ENCODE data around the gene ZCCHC8. TPM values are rescaled to one million over a fixed set of nuclear protein-coding genes. Genes with fewer than 3 reads are reported as not detected.

The ZCCHC8 gene
- polyA plus RNA-seq, 1 donor from 2014 or later = 38.3 TPM

- H3K36me3 ChIP-seq (ENCODE audit: insufficient read depth, low read length) = peaks cover 18% of the 10 kb centered on the region
- no peaks in the 10 kb centered on the region for H3F3A ChIP-seq (ENCODE audit: insufficient read depth, low read length, poor library complexity, severe bottlenecking)
- no peak overlapping the region for H3K9ac ChIP-seq (ENCODE audit: low read length)
- H3K9me2 ChIP-seq (ENCODE audit: insufficient read depth, low read length) = no peaks in the 10 kb centered on the region
- H3K79me2 ChIP-seq (replicated peaks; ENCODE audit: insufficient read depth, low read length) = peaks cover 46% of the 10 kb centered on the region
- no peak overlapping the region for H2AFZ ChIP-seq (ENCODE audit: low read depth, low read length)
- no peaks in the 10 kb centered on the region for H3K27me3 ChIP-seq (ENCODE audit: insufficient read depth, low read depth, low read length)
- no peaks in the 10 kb centered on the region for H3K9me3 ChIP-seq (ENCODE audit: low read length)
- peaks cover 11% of the 10 kb centered on the region for H4K20me1 ChIP-seq (ENCODE audit: insufficient read depth)
- H3K4me3 ChIP-seq (ENCODE audit: low read length) = no peak overlapping the region
- no peak overlapping the region for H3K4me2 ChIP-seq (ENCODE audit: low read length)
- no peak overlapping the region for H3K27ac ChIP-seq (ENCODE audit: low read length)
- TF ChIP-seq MXI1 (conservative IDR thresholded peaks at IDR 0.05; ENCODE audit: poor library complexity, severe bottlenecking) (no peak), CTCF (IDR thresholded peaks at IDR 0.05; ENCODE audit: poor library complexity, severe bottlenecking) (no peak), REST (IDR thresholded peaks at IDR 0.05; ENCODE audit: borderline replicate concordance) (no peak), SMC3 (conservative IDR thresholded peaks at IDR 0.05; ENCODE audit: poor library complexity) (no peak), EZH2 (IDR thresholded peaks at IDR 0.05; ENCODE audit: borderline replicate concordance, insufficient read depth, low read length, poor library complexity, severe bottlenecking) (no peak), POLR2AphosphoS5 (IDR thresholded peaks at IDR 0.05) (no peak), EP300 (conservative IDR thresholded peaks at IDR 0.05; ENCODE audit: poor library complexity, severe bottlenecking) (no peak), TAF1 (IDR thresholded peaks at IDR 0.05; ENCODE audit: low read depth) (no peak), RAD21 (conservative IDR thresholded peaks at IDR 0.05) (no peak)
These were observed 18.2 kb upstream of the ZCCHC8 start for GRCh38 chr12:122518908-122519307.

- Histone ChIP-seq H3K9me3 (ENCODE audit: low read length) (no peaks in the 10 kb centered on the region), H3K9me2 (ENCODE audit: insufficient read depth, low read length) (no peaks in the 10 kb centered on the region), H3K4me2 (ENCODE audit: low read length) (no peak overlapping the region), H2AFZ (ENCODE audit: low read depth, low read length) (no peak overlapping the region), H3F3A (ENCODE audit: insufficient read depth, low read length, poor library complexity, severe bottlenecking) (no peaks in the 10 kb centered on the region), H3K79me2 (replicated peaks; ENCODE audit: insufficient read depth, low read length) (peaks cover 35% of the 10 kb centered on the region), H3K27ac (ENCODE audit: low read length) (no peak overlapping the region), H3K4me3 (ENCODE audit: low read length) (no peak overlapping the region), H3K27me3 (ENCODE audit: insufficient read depth, low read depth, low read length) (no peaks in the 10 kb centered on the region), H3K9ac (ENCODE audit: low read length) (no peak overlapping the region), H3K36me3 (ENCODE audit: insufficient read depth, low read length) (peaks cover 23% of the 10 kb centered on the region), H4K20me1 (ENCODE audit: insufficient read depth) (peaks cover 9% of the 10 kb centered on the region)
- TF ChIP-seq TAF1 (IDR thresholded peaks at IDR 0.05; ENCODE audit: low read depth) = no peak
- TF ChIP-seq EP300 (conservative IDR thresholded peaks at IDR 0.05; ENCODE audit: poor library complexity, severe bottlenecking) = no peak
- TF ChIP-seq CTCF (IDR thresholded peaks at IDR 0.05; ENCODE audit: poor library complexity, severe bottlenecking) = no peak
- no peak for TF ChIP-seq EZH2 (IDR thresholded peaks at IDR 0.05; ENCODE audit: borderline replicate concordance, insufficient read depth, low read length, poor library complexity, severe bottlenecking)
- no peak for TF ChIP-seq POLR2AphosphoS5 (IDR thresholded peaks at IDR 0.05)
- TF ChIP-seq SMC3 (conservative IDR thresholded peaks at IDR 0.05; ENCODE audit: poor library complexity) = no peak
- no peak for TF ChIP-seq REST (IDR thresholded peaks at IDR 0.05; ENCODE audit: borderline replicate concordance)
- no peak for TF ChIP-seq MXI1 (conservative IDR thresholded peaks at IDR 0.05; ENCODE audit: poor library complexity, severe bottlenecking)
- TF ChIP-seq RAD21 (conservative IDR thresholded peaks at IDR 0.05) = no peak
These were observed 17.1 kb upstream of the ZCCHC8 start for GRCh38 chr12:122517877-122518276.
